ENCODE results near the gene ITLN1.
"Not testable (repeated sequence)": the region's sequence is repeated elsewhere in the genome, so short reads cannot be mapped to it uniquely, and the experiment has no call there.

Gene ITLN1

GRCh38 chr1:160910170-160910750 lies 25.3 kb upstream of the ITLN1 start:
- no peak overlapping the region for H3K4me3 ChIP-seq (replicated peaks; ENCODE audit: low read depth, low read length)
- no peak for TF ChIP-seq CTCF (IDR thresholded peaks at IDR 0.05; ENCODE audit: low read length, missing control alignments)
- DNase-seq (ENCODE audit: low read depth) = no peak

- H3K4me3 ChIP-seq (replicated peaks; ENCODE audit: low read depth, low read length) = no peak overlapping the region
- no peak for TF ChIP-seq CTCF (IDR thresholded peaks at IDR 0.05; ENCODE audit: low read length, missing control alignments)
- peak; percentile 89 for DNase-seq (ENCODE audit: low read depth)
Measured at GRCh38 chr1:160907976-160908375, 23.0 kb upstream of the ITLN1 start.

DNA sequence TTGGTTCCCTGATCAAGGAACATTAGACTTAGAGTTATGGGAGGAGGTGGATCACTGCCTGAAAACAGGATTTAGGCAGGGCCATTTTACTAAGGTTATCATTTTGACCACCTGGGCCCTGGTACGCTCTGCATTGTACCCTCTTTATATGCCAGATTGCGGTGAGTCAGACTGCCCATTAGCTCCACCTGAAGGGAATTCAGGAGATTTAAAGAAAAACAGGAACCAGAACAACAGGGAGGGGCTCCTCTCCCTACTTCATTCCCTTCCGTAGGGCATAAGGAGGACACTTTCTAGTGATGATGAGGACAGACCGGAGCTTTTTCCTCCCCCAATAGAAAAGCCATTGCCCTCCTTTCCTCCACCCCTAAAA lies 20.6 kb upstream of the ITLN1 start:
- TF ChIP-seq CTCF (IDR thresholded peaks at IDR 0.05; ENCODE audit: low read length, missing control alignments) = no peak
- H3K4me3 ChIP-seq (replicated peaks; ENCODE audit: low read depth, low read length) = no peak overlapping the region
- no peak for DNase-seq (ENCODE audit: low read depth)

GRCh38 chr1:160904783-160905616 lies 20.0 kb upstream of the ITLN1 start:
- TF ChIP-seq CTCF (IDR thresholded peaks at IDR 0.05; ENCODE audit: low read length, missing control alignments) = no peak
- H3K4me3 ChIP-seq (replicated peaks; ENCODE audit: low read depth, low read length) = no peak overlapping the region
- DNase-seq (ENCODE audit: low read depth) = peak; percentile 69

GRCh38 chr1:160902251-160902650 lies 17.3 kb upstream of the ITLN1 start:
- DNase-seq (ENCODE audit: low read depth); H3K4me3 ChIP-seq (replicated peaks; ENCODE audit: low read depth, low read length): not testable (repeated sequence)

DNA sequence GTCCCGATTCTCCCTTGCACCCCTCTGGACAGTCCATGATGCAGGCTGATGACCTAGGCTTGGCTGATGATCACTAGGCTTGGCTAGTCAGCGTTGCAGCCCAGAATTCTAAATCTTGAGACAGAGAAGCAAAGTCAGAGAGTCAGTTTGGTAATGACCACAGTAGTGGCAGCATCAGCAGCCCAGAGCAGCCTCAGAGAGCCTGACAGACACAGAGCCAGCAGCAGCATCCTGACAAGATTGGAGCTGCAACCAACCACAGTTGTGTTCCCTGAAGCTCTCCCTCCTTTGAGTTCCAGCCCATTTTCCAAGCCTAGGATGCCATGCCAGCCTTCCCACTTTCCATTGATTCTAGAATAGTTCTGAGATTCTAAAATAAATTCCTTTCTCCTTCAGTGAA lies 16.8 kb upstream of the ITLN1 start:
- TF ChIP-seq CTCF (IDR thresholded peaks at IDR 0.05; ENCODE audit: low read length, missing control alignments) = no peak
- no peak overlapping the region for H3K4me3 ChIP-seq (replicated peaks; ENCODE audit: low read depth, low read length)
- DNase-seq (ENCODE audit: low read depth) = no peak

DNA sequence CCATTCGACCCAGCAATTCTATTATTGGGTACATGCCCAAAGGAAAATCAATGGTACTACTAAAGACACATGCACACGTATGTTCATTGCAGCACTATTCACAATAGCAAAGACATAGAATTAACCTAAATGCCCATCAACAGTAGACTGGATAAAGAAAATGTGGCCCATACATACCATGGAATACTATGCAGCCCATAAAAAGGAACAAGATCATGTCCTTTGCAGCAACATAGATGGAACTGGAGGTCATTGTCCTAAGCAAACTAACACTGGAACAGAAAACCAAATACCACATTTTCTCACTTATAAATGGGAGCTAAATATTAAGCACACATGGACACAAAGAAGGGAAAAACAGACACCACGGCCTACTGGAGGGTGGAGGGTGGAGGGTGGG lies 15.7 kb upstream of the ITLN1 start:
- not testable (repeated sequence) for H3K4me3 ChIP-seq (replicated peaks; ENCODE audit: low read depth, low read length)

GRCh38 chr1:160894368-160895135 lies 9.6 kb upstream of the ITLN1 start:
- not testable (repeated sequence) for DNase-seq (ENCODE audit: low read depth); H3K4me3 ChIP-seq (replicated peaks; ENCODE audit: low read depth, low read length)

More for the DNA sequence above, 15.7 kb upstream of the ITLN1 start:
- not testable (repeated sequence) for DNase-seq (ENCODE audit: low read depth)

Measured in fibroblast of pulmonary artery (primary cell).